Mesenchymal stem cell (in vitro differentiated cells and primary cell): ENCODE results near the gene LIN52.

Source experiments
- DNase-seq: peaks from one replicate; pipeline ENCODE4 v3.0.0-alpha.2; 2013
- H2AFZ ChIP-seq: one replicate; pipeline ENCODE4 v1.6.1; 2013; ENCODE audit warnings: low read depth, mild to moderate bottlenecking, control low read depth, inconsistent platforms, low read length, moderate library complexity
- H2AK5ac ChIP-seq: 2 replicates; pipeline ENCODE4 v1.6.1; 2013; ENCODE audit warnings: low read length, moderate library complexity, mild to moderate bottlenecking, inconsistent platforms; ENCODE audit not compliant: severe bottlenecking
- H2BK120ac ChIP-seq: one replicate; pipeline ENCODE4 v1.6.1; 2013; ENCODE audit warnings: low read depth, mild to moderate bottlenecking, inconsistent platforms, low read length, moderate library complexity
- H2BK12ac ChIP-seq, 2 experiments: one replicate each; pipeline ENCODE4 v1.6.1; 2013; ENCODE audit warnings: inconsistent platforms in 2 of 2, low read length in 2 of 2, mild to moderate bottlenecking in 2 of 2, moderate library complexity in 2 of 2, control low read depth in 1 of 2
- H2BK15ac ChIP-seq: one replicate; pipeline ENCODE4 v1.6.1; 2013; ENCODE audit warnings: mild to moderate bottlenecking, low read depth, inconsistent platforms; ENCODE audit not compliant: poor library complexity, severe bottlenecking
- H2BK5ac ChIP-seq: 2 replicates; pipeline ENCODE4 v1.6.1; 2013; ENCODE audit warnings: low read depth, mild to moderate bottlenecking, low read length, control low read depth, inconsistent platforms; ENCODE audit not compliant: poor library complexity, severe bottlenecking
- H3K14ac ChIP-seq, 2 experiments: one replicate each; pipeline ENCODE4 v1.6.1; 2013; ENCODE audit warnings: inconsistent platforms in 2 of 2, low read length in 2 of 2, control low read depth in 1 of 2, mild to moderate bottlenecking in 1 of 2, moderate library complexity in 1 of 2
- H3K18ac ChIP-seq, 2 experiments: one replicate each; pipeline ENCODE4 v1.6.1; 2013; ENCODE audit warnings: inconsistent platforms in 2 of 2, low read length in 2 of 2, control low read depth in 1 of 2, low read depth in 1 of 2, mild to moderate bottlenecking in 1 of 2
- H3K23ac ChIP-seq, 2 experiments: one replicate each; pipeline ENCODE4 v1.6.1; 2013; ENCODE audit warnings: inconsistent platforms in 2 of 2, low read length in 2 of 2, mild to moderate bottlenecking in 2 of 2, moderate library complexity in 2 of 2, control low read depth in 1 of 2
- H3K27ac ChIP-seq: 2 replicates; pipeline ENCODE4 v1.5.1; 2013; ENCODE audit warnings: mild to moderate bottlenecking, moderate library complexity, low read length, control low read depth, inconsistent platforms; ENCODE audit not compliant: poor library complexity, severe bottlenecking
- H3K27me3 ChIP-seq, 2 experiments: 2 replicates each; pipeline versions ENCODE4 v1.6.1 to v1.7.0; 2013; ENCODE audit warnings: low read length in 2 of 2, mild to moderate bottlenecking in 2 of 2, moderate library complexity in 2 of 2, control low read depth in 1 of 2, inconsistent platforms in 1 of 2; ENCODE audit not compliant: control insufficient read depth in 1 of 2, insufficient read depth in 1 of 2
- H3K36me3 ChIP-seq, 2 experiments: 2 replicates each; pipeline versions ENCODE4 v1.6.1 to v1.7.0; 2013; ENCODE audit warnings: low read length in 2 of 2, control low read depth in 1 of 2, inconsistent platforms in 1 of 2, low read depth in 1 of 2, mild to moderate bottlenecking in 1 of 2; ENCODE audit not compliant: insufficient read depth in 2 of 2, control insufficient read depth in 1 of 2
- H3K4ac ChIP-seq, 2 experiments: one replicate each; pipeline ENCODE4 v1.6.1; 2013; ENCODE audit warnings: inconsistent platforms in 2 of 2, low read length in 2 of 2, mild to moderate bottlenecking in 2 of 2, moderate library complexity in 2 of 2, control low read depth in 1 of 2, low read depth in 1 of 2
- H3K4me1 ChIP-seq: 2 replicates; pipeline ENCODE4 v1.6.1; 2013; ENCODE audit warnings: low read depth, low read length, control low read depth; ENCODE audit not compliant: control insufficient read depth, insufficient read depth
- H3K4me2 ChIP-seq: 2 replicates; pipeline ENCODE4 v1.6.1; 2013; ENCODE audit warnings: low read length, mild to moderate bottlenecking, inconsistent platforms; ENCODE audit not compliant: poor library complexity, severe bottlenecking
- H3K4me3 ChIP-seq, 2 experiments: 2 replicates each; pipeline versions ENCODE4 v1.5.1 to v1.7.0; 2013; ENCODE audit warnings: low read length in 2 of 2, mild to moderate bottlenecking in 2 of 2, control low read depth in 1 of 2, low read depth in 1 of 2; ENCODE audit not compliant: insufficient read depth in 1 of 2
- H3K79me1 ChIP-seq: replicated peaks from 2 replicates; pipeline ENCODE4 v1.6.1; 2013; ENCODE audit warnings: mild to moderate bottlenecking, control low read depth, low read length, inconsistent platforms; ENCODE audit not compliant: poor library complexity, severe bottlenecking
- H3K9ac ChIP-seq: 2 replicates; pipeline ENCODE4 v1.7.0; 2013; ENCODE audit warnings: mild to moderate bottlenecking, low read length, moderate library complexity
- H3K9me3 ChIP-seq: 2 replicates; pipeline ENCODE4 v1.7.0; 2013; ENCODE audit warnings: mild to moderate bottlenecking, low read length; ENCODE audit not compliant: control insufficient read depth
- H4K8ac ChIP-seq: one replicate; pipeline ENCODE4 v1.6.1; 2013; ENCODE audit warnings: inconsistent platforms, mild to moderate bottlenecking, low read length, moderate library complexity
- H4K91ac ChIP-seq: one replicate; pipeline ENCODE4 v1.6.1; 2013; ENCODE audit warnings: mild to moderate bottlenecking, low read length, inconsistent platforms
- WGBS: methylation state at CpG from one replicate; pipeline ENCODE4 v1.1.7; 2013; ENCODE audit warnings: mixed read lengths; 5-methylcytosine and 5-hydroxymethylcytosine counted together

The LIN52 gene

DNA sequence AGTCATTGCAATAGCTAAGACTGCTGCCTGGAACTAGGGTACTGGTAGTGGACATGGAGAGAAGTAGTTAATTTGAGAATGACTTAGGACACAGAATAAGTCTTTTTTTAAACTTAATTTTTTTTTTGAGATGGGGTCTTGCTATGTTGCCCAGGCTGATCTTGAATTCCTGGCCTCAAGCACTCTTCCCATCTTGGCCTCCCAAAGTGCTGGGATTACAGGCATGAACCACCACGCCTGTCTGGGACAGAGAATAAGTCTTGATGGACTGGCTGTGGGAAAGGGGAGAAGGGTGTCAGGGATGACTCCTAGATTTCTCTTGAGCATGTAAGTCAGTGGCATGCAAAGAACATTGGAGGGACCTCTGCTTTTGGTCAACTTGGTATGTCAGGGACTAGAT lies 42.9 kb downstream of the LIN52 start:
- H4K91ac ChIP-seq = no peak overlapping the region
- H3K14ac ChIP-seq = no peak overlapping the region
- DNase-seq = no peak
- H3K23ac ChIP-seq = no peak overlapping the region
- H3K27me3 ChIP-seq = no peaks in the 10 kb centered on the region
- no peak overlapping the region for H2BK12ac ChIP-seq
- no peak overlapping the region for H3K9ac ChIP-seq
- H2AFZ ChIP-seq = no peak overlapping the region
- H2BK15ac ChIP-seq = no peak overlapping the region
- no peaks in the 10 kb centered on the region for H3K79me1 ChIP-seq
- H2BK5ac ChIP-seq = no peak overlapping the region
- no peak overlapping the region for H4K8ac ChIP-seq
- H3K4me3 ChIP-seq = no peak overlapping the region
- H2AK5ac ChIP-seq = no peak overlapping the region
- no peak overlapping the region for H3K4me2 ChIP-seq
- H3K36me3 ChIP-seq = no peaks in the 10 kb centered on the region
- peaks cover 4% of the 10 kb centered on the region for H3K9me3 ChIP-seq
- H2BK120ac ChIP-seq = no peak overlapping the region
- H3K18ac ChIP-seq = no peak overlapping the region
- 92% methylated on average over 1 of the region's 1 CpG for WGBS
- no peak overlapping the region for H3K4ac ChIP-seq
- H3K4me1 ChIP-seq = no peaks in the 10 kb centered on the region
- H3K27ac ChIP-seq = no peak overlapping the region

DNA sequence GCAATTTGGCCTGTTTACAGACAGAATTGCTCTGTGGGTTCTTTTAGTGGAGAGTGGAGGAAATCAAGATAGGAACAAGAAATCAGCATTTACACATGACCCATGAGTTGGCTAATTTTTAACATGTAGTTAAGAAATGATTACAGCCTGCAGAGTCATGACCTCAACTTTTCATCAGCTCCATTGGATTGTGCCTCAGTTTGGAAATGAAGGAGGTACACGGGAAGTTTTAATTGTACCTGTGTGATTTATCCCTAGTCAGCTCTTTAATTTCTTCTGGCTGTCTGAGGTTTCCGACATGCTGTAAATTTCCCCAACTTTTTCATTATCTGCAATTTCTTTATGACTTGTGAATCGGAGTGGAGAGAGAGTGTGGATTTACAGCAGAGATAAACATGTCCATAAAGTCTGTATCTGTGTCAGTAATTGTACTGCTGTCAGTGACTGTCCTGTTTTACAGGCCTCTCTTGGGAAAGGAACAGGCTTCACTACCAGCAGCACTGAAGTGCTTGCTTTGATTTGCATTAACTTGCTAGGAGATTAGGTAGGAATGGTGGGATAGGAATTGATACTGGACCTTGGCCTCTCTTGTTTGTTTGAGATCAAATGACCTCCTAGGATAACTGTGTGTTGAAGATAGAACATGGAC lies 49.2 kb downstream of the LIN52 start:
- H3K4ac ChIP-seq = no peak overlapping the region
- H3K27me3 ChIP-seq = no peaks in the 10 kb centered on the region
- no peak overlapping the region for H3K18ac ChIP-seq
- no peak overlapping the region for H2AFZ ChIP-seq
- H3K4me1 ChIP-seq = no peaks in the 10 kb centered on the region
- no peak overlapping the region for H2AK5ac ChIP-seq
- H2BK5ac ChIP-seq = no peak overlapping the region
- H2BK120ac ChIP-seq = no peak overlapping the region
- no peaks in the 10 kb centered on the region for H3K36me3 ChIP-seq
- no peak overlapping the region for H2BK12ac ChIP-seq
- H3K9me3 ChIP-seq = no peaks in the 10 kb centered on the region
- H3K79me1 ChIP-seq = no peaks in the 10 kb centered on the region
- H3K9ac ChIP-seq = no peak overlapping the region
- H3K4me3 ChIP-seq = no peak overlapping the region
- H4K91ac ChIP-seq = no peak overlapping the region
- no peak overlapping the region for H3K27ac ChIP-seq
- H3K4me2 ChIP-seq = no peak overlapping the region
- no peak overlapping the region for H2BK15ac ChIP-seq
- no peak overlapping the region for H4K8ac ChIP-seq
- no peak overlapping the region for H3K14ac ChIP-seq
- no peak overlapping the region for H3K23ac ChIP-seq
- 40% methylated on average over 3 of the region's 3 CpGs for WGBS
- no peak for DNase-seq

DNA sequence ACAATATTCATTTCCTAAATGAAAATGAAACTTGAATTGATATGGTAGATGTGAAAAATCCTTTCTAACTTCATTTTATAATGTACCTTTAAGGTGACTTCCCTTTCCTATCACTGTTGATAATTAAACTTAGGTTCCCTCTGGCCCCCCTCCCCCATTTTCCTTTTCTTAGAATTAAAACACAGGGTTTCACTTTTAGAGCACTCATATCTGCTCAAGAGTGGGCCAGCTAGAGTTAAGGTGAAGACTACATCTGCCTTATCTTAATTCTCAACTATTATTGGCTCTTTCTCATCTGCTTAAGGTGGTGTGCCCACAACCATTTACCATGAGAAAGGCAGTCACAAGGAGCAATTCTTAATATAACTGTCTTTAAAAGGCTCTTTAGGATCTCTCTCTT lies 49.7 kb downstream of the LIN52 start:
- Histone ChIP-seq H3K4me2 (no peak overlapping the region), H3K9me3 (no peaks in the 10 kb centered on the region), H2AFZ (no peak overlapping the region), H2BK15ac (no peak overlapping the region), H3K4me3 (no peak overlapping the region), H3K27me3 (no peaks in the 10 kb centered on the region), H3K79me1 (no peaks in the 10 kb centered on the region), H3K36me3 (no peaks in the 10 kb centered on the region), H4K8ac (no peak overlapping the region), H3K4me1 (no peaks in the 10 kb centered on the region), H2AK5ac (no peak overlapping the region), H2BK5ac (no peak overlapping the region), H3K23ac (no peak overlapping the region), H3K18ac (no peak overlapping the region), H3K14ac (no peak overlapping the region), H3K27ac (no peak overlapping the region), H3K4ac (no peak overlapping the region), H3K9ac (no peak overlapping the region), H2BK120ac (no peak overlapping the region), H4K91ac (no peak overlapping the region), H2BK12ac (no peak overlapping the region)
- no peak for DNase-seq

DNA sequence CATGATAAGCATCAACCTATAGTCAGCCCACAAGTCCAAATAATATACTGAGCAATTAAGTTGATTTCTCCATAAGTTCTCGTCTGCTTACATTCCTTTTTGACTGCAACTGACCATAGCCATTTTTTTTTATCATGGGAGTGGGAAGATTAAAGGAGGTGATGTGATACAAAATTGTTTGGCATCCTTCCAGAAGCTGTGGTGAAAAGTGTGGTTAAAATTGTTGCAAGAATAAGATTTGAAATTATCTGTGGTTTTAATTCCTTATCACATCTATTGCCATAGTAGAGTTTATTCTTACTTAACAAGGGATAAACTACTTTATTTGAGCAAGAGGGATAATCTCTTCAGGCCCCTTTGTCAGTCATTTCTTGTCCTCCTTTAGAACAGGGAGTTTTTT lies 50.7 kb downstream of the LIN52 start:
- no peak for DNase-seq
- WGBS = no CpG with 5 or more reads among the region's 1 CpG
- no peaks in the 10 kb centered on the region for H3K79me1 ChIP-seq
- no peak overlapping the region for H2BK15ac ChIP-seq
- H2AFZ ChIP-seq = no peak overlapping the region
- no peaks in the 10 kb centered on the region for H3K27me3 ChIP-seq
- no peak overlapping the region for H3K18ac ChIP-seq
- no peak overlapping the region for H3K4ac ChIP-seq
- H2BK12ac ChIP-seq = no peak overlapping the region
- H4K91ac ChIP-seq = no peak overlapping the region
- no peak overlapping the region for H3K14ac ChIP-seq
- no peak overlapping the region for H3K27ac ChIP-seq
- H3K4me2 ChIP-seq = no peak overlapping the region
- H2BK5ac ChIP-seq = no peak overlapping the region
- H2BK120ac ChIP-seq = no peak overlapping the region
- no peak overlapping the region for H2AK5ac ChIP-seq
- no peak overlapping the region for H4K8ac ChIP-seq
- no peaks in the 10 kb centered on the region for H3K9me3 ChIP-seq
- H3K9ac ChIP-seq = no peak overlapping the region
- no peak overlapping the region for H3K4me3 ChIP-seq
- H3K36me3 ChIP-seq = no peaks in the 10 kb centered on the region
- no peak overlapping the region for H3K23ac ChIP-seq
- no peaks in the 10 kb centered on the region for H3K4me1 ChIP-seq
